ENCODE measurements around the gene DOC2B. TPM values are rescaled to one million over a fixed set of nuclear protein-coding genes. Genes with fewer than 3 reads are reported as not detected.
A peak's percentile ranks its signal among the peaks of the same experiment; 100 is the strongest.
"Not testable (repeated sequence)": the region's sequence is repeated elsewhere in the genome, so short reads cannot be mapped to it uniquely, and the experiment has no call there.

DOC2B gene
- total RNA-seq, 2 donors from 2014 or later = 0.18 to 0.40 TPM

DNA sequence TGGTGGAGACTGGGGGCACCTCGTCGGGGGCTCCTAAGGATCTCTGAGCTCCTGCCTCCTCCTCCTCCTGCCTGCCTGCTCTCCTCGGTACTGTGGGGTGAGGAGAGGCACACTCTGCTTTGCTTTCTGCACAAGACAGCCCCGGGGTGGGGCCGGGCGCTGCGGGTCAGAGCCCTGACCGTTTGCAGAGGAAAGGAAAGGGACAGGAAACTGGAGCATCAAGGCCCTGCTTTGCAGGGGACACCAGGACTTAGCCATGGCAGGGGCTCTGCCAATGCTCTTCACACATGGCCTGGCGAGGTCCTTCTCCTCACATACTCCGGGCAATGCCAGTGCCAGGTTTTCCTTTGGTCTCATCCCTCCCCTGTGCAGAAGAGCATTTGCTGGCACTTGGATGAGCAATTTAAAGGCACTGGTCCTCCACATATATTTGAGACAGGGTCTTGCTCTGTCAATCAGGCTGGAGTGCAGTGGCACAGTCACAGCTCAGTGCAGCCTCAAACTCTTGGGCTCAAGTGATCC lies 23.8 kb upstream of the DOC2B start:
- Mint-ChIP-seq H3K27me3 (peaks cover 14% of the 10 kb centered on the region), H3K27ac (no peak overlapping the region), H3K4me1 (no peaks in the 10 kb centered on the region), H3K36me3 (ENCODE audit: low read depth) (no peaks in the 10 kb centered on the region), H3K4me3 (no peak overlapping the region)
- H3K9me3 ChIP-seq (ENCODE audit: control insufficient read depth, low read length, poor library complexity, severe bottlenecking) = no peaks in the 10 kb centered on the region
- ATAC-seq (no peak), DNase-seq (no peak)

GRCh38 chr17:204427-205147 lies 23.1 kb upstream of the DOC2B start:
- no peak overlapping the region for H3K4me3 Mint-ChIP-seq
- no peaks in the 10 kb centered on the region for H3K36me3 Mint-ChIP-seq (ENCODE audit: low read depth)
- H3K4me1 Mint-ChIP-seq = no peaks in the 10 kb centered on the region
- ATAC-seq (no peak), DNase-seq (no peak)
- no peak overlapping the region for H3K27ac Mint-ChIP-seq
- H3K27me3 Mint-ChIP-seq = peaks cover 21% of the 10 kb centered on the region
- H3K9me3 ChIP-seq (ENCODE audit: control insufficient read depth, low read length, poor library complexity, severe bottlenecking) = no peaks in the 10 kb centered on the region

GRCh38 chr17:202501-202951 lies 21.1 kb upstream of the DOC2B start:
- no peaks in the 10 kb centered on the region for H3K9me3 ChIP-seq (ENCODE audit: control insufficient read depth, low read length, poor library complexity, severe bottlenecking)
- no peak for ATAC-seq
- H3K36me3 Mint-ChIP-seq (ENCODE audit: low read depth) = no peaks in the 10 kb centered on the region
- H3K4me1 Mint-ChIP-seq = no peaks in the 10 kb centered on the region
- H3K27me3 Mint-ChIP-seq = peaks cover 30% of the 10 kb centered on the region
- no peak overlapping the region for H3K4me3 Mint-ChIP-seq
- no peak for DNase-seq
- no peak overlapping the region for H3K27ac Mint-ChIP-seq

GRCh38 chr17:201736-202135 lies 20.3 kb upstream of the DOC2B start:
- not testable (repeated sequence) for H3K27ac Mint-ChIP-seq; ATAC-seq; H3K36me3 Mint-ChIP-seq (ENCODE audit: low read depth); DNase-seq; H3K9me3 ChIP-seq (ENCODE audit: control insufficient read depth, low read length, poor library complexity, severe bottlenecking); H3K4me3 Mint-ChIP-seq; H3K4me1 Mint-ChIP-seq
- H3K27me3 Mint-ChIP-seq = peaks cover 30% of the 10 kb centered on the region

GRCh38 chr17:201257-201656 lies 19.8 kb upstream of the DOC2B start:
- not testable (repeated sequence) for H3K27ac Mint-ChIP-seq; H3K9me3 ChIP-seq (ENCODE audit: control insufficient read depth, low read length, poor library complexity, severe bottlenecking); DNase-seq; H3K36me3 Mint-ChIP-seq (ENCODE audit: low read depth); ATAC-seq; H3K4me1 Mint-ChIP-seq; H3K4me3 Mint-ChIP-seq
- H3K27me3 Mint-ChIP-seq = peaks cover 30% of the 10 kb centered on the region

DNA sequence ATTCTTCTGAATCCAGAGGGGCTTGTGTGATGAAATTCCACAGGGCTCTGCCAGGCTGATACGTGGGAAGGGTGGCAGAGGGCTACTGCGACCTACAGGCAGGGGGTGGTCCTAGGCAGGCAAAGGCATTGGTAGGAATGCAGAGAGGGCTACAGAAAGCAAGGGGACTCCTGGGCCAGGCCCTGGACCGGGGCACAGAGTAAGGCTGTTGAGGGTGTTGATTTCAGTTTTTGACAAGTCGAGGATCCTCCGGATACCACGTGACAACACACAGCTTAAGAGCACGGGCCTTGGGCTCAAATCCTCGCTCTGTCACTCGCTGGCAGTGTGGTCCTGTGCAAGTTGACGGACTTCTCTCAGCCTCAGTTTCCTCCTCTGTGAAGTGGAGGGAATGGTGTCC lies 19.1 kb upstream of the DOC2B start:
- no peak overlapping the region for H3K4me3 Mint-ChIP-seq
- no peak overlapping the region for H3K27ac Mint-ChIP-seq
- no peak for ATAC-seq
- no peak for DNase-seq
- H3K9me3 ChIP-seq (ENCODE audit: control insufficient read depth, low read length, poor library complexity, severe bottlenecking) = no peaks in the 10 kb centered on the region
- no peaks in the 10 kb centered on the region for H3K4me1 Mint-ChIP-seq
- H3K27me3 Mint-ChIP-seq = peaks cover 30% of the 10 kb centered on the region
- H3K36me3 Mint-ChIP-seq (ENCODE audit: low read depth) = no peaks in the 10 kb centered on the region

GRCh38 chr17:199806-200545 lies 18.5 kb upstream of the DOC2B start:
- DNase-seq (no peak), ATAC-seq (no peak)
- no peaks in the 10 kb centered on the region for H3K36me3 Mint-ChIP-seq (ENCODE audit: low read depth)
- H3K4me1 Mint-ChIP-seq = no peaks in the 10 kb centered on the region
- no peaks in the 10 kb centered on the region for H3K9me3 ChIP-seq (ENCODE audit: control insufficient read depth, low read length, poor library complexity, severe bottlenecking)
- no peak overlapping the region for H3K27ac Mint-ChIP-seq
- H3K27me3 Mint-ChIP-seq = peaks cover 30% of the 10 kb centered on the region
- H3K4me3 Mint-ChIP-seq = no peak overlapping the region

GRCh38 chr17:199191-199604 lies 17.7 kb upstream of the DOC2B start:
- H3K9me3 ChIP-seq (ENCODE audit: control insufficient read depth, low read length, poor library complexity, severe bottlenecking) = no peaks in the 10 kb centered on the region
- Mint-ChIP-seq H3K4me3 (no peak overlapping the region), H3K4me1 (no peaks in the 10 kb centered on the region), H3K27ac (no peak overlapping the region), H3K36me3 (ENCODE audit: low read depth) (no peaks in the 10 kb centered on the region), H3K27me3 (peaks cover 30% of the 10 kb centered on the region)
- DNase-seq (no peak), ATAC-seq (no peak)

- not testable (repeated sequence) for H3K4me3 Mint-ChIP-seq; H3K4me1 Mint-ChIP-seq; H3K9me3 ChIP-seq (ENCODE audit: control insufficient read depth, low read length, poor library complexity, severe bottlenecking); H3K27ac Mint-ChIP-seq; ATAC-seq; DNase-seq; H3K36me3 Mint-ChIP-seq (ENCODE audit: low read depth)
- H3K27me3 Mint-ChIP-seq = peaks cover 25% of the 10 kb centered on the region
Measured at GRCh38 chr17:198225-198624, 16.8 kb upstream of the DOC2B start.

DNA sequence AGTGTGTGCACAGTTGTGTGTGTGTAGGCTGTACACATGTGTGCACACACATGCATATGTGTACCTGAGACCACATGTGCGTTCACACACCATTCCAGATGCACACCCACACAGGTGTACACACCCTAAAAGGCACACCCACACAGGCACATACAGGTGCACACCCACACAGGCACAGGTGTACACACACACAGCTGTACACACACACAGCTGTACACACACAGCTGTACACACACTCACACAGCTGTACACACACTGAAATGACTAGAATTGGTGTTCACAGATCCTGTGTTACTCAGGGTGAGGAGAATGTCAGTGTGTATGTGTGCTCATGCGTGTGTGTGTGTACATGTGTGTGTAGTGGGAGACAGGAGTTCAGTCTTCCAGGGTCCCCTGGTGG lies 15.9 kb upstream of the DOC2B start:
- Mint-ChIP-seq H3K4me1 (no peaks in the 10 kb centered on the region), H3K27ac (no peak overlapping the region), H3K36me3 (ENCODE audit: low read depth) (no peaks in the 10 kb centered on the region), H3K4me3 (no peak overlapping the region), H3K27me3 (peaks cover 24% of the 10 kb centered on the region)
- DNase-seq (no peak), ATAC-seq (no peak)
- no peaks in the 10 kb centered on the region for H3K9me3 ChIP-seq (ENCODE audit: control insufficient read depth, low read length, poor library complexity, severe bottlenecking)

GRCh38 chr17:194828-195602 lies 13.6 kb upstream of the DOC2B start:
- H3K4me3 Mint-ChIP-seq = no peak overlapping the region
- DNase-seq (no peak), ATAC-seq (no peak)
- H3K9me3 ChIP-seq (ENCODE audit: control insufficient read depth, low read length, poor library complexity, severe bottlenecking) = no peaks in the 10 kb centered on the region
- no peak overlapping the region for H3K27ac Mint-ChIP-seq
- H3K36me3 Mint-ChIP-seq (ENCODE audit: low read depth) = no peaks in the 10 kb centered on the region
- H3K27me3 Mint-ChIP-seq = peaks cover 13% of the 10 kb centered on the region
- H3K4me1 Mint-ChIP-seq = no peaks in the 10 kb centered on the region

GRCh38 chr17:193841-194806 lies 12.7 kb upstream of the DOC2B start:
- Mint-ChIP-seq H3K27ac (peak overlapping the region; percentile 39), H3K27me3 (peaks cover 9% of the 10 kb centered on the region), H3K4me3 (no peak overlapping the region), H3K4me1 (no peaks in the 10 kb centered on the region), H3K36me3 (ENCODE audit: low read depth) (peaks cover 2% of the 10 kb centered on the region)
- no peak for ATAC-seq
- DNase-seq = no peak
- no peaks in the 10 kb centered on the region for H3K9me3 ChIP-seq (ENCODE audit: control insufficient read depth, low read length, poor library complexity, severe bottlenecking)
